Skeletal muscle satellite cell (primary cell): ENCODE data around the gene SLC17A5.
A peak's percentile ranks its signal among the peaks of the same experiment; 100 is the strongest.

Experiments
- H3K27me3 ChIP-seq: 2 replicates; pipeline ENCODE4 v1.7.0; 2013; ENCODE audit warnings: low read length; ENCODE audit not compliant: control insufficient read depth, insufficient read depth
- H3K36me3 ChIP-seq: 2 replicates; pipeline ENCODE4 v1.7.0; 2013; ENCODE audit warnings: mild to moderate bottlenecking, control low read depth, low read length; ENCODE audit not compliant: insufficient read depth
- H3K4me1 ChIP-seq: 2 replicates; pipeline ENCODE4 v1.7.0; 2013; ENCODE audit warnings: low read length; ENCODE audit not compliant: control insufficient read depth, insufficient read depth
- H3K4me2 ChIP-seq: 2 replicates; pipeline ENCODE4 v1.7.0; 2013; ENCODE audit warnings: mild to moderate bottlenecking, low read length
- H3K4me3 ChIP-seq: 2 replicates; pipeline ENCODE4 v1.7.0; 2013; ENCODE audit warnings: low read length
- H3K9ac ChIP-seq: 2 replicates; pipeline ENCODE4 v1.7.0; 2013; ENCODE audit warnings: mild to moderate bottlenecking, low read depth, low read length, moderate library complexity
- H3K9me3 ChIP-seq: replicated peaks from 2 replicates; pipeline ENCODE4 v1.7.0; 2013; ENCODE audit warnings: mild to moderate bottlenecking, control low read depth, low read length

The SLC17A5 gene

GRCh38 chr6:73610444-73611275 is 43.1 kb downstream of the SLC17A5 start:
- H3K9ac ChIP-seq, result no peak overlapping the region
- no peaks in the 10 kb centered on the region for H3K4me1 ChIP-seq
- H3K27me3 ChIP-seq, result no peaks in the 10 kb centered on the region
- no peaks in the 10 kb centered on the region for H3K9me3 ChIP-seq
- no peak overlapping the region for H3K4me2 ChIP-seq
- H3K4me3 ChIP-seq, result no peak overlapping the region
- H3K36me3 ChIP-seq, result peaks cover 36% of the 10 kb centered on the region

- Histone ChIP-seq H3K4me1 (no peaks in the 10 kb centered on the region), H3K27me3 (no peaks in the 10 kb centered on the region), H3K9ac (no peak overlapping the region)
These were observed 45.0 kb downstream of the SLC17A5 start for GRCh38 chr6:73608761-73609160.

GRCh38 chr6:73606428-73606827 is 47.4 kb downstream of the SLC17A5 start:
- H3K36me3 ChIP-seq, result peaks cover 27% of the 10 kb centered on the region
- H3K27me3 ChIP-seq, result no peaks in the 10 kb centered on the region
- no peaks in the 10 kb centered on the region for H3K4me1 ChIP-seq
- H3K4me3 ChIP-seq, result no peak overlapping the region
- H3K9ac ChIP-seq, result no peak overlapping the region
- no peak overlapping the region for H3K4me2 ChIP-seq
- H3K9me3 ChIP-seq, result no peaks in the 10 kb centered on the region

More at GRCh38 chr6:73608761-73609160, 45.0 kb downstream of the SLC17A5 start:
- no peaks in the 10 kb centered on the region for H3K9me3 ChIP-seq
- H3K36me3 ChIP-seq, result peaks cover 29% of the 10 kb centered on the region
- H3K4me2 ChIP-seq, result no peak overlapping the region
- H3K4me3 ChIP-seq, result no peak overlapping the region

GRCh38 chr6:73604461-73604860 is 49.3 kb downstream of the SLC17A5 start:
- H3K9me3 ChIP-seq, result no peaks in the 10 kb centered on the region
- H3K9ac ChIP-seq, result no peak overlapping the region
- H3K36me3 ChIP-seq, result peaks cover 24% of the 10 kb centered on the region
- no peak overlapping the region for H3K4me3 ChIP-seq
- no peaks in the 10 kb centered on the region for H3K4me1 ChIP-seq
- H3K4me2 ChIP-seq, result no peak overlapping the region
- no peaks in the 10 kb centered on the region for H3K27me3 ChIP-seq

GRCh38 chr6:73604020-73604419 is 49.8 kb downstream of the SLC17A5 start:
- H3K4me3 ChIP-seq, result no peak overlapping the region

GRCh38 chr6:73586416-73586974 is 67.3 kb downstream of the SLC17A5 start:
- Histone ChIP-seq H3K4me2 (peak overlapping the region; percentile 83), H3K4me3 (peak overlapping the region; percentile 58), H3K36me3 (no peaks in the 10 kb centered on the region), H3K9ac (peak overlapping the region; percentile 85), H3K27me3 (no peaks in the 10 kb centered on the region), H3K4me1 (peaks cover 22% of the 10 kb centered on the region), H3K9me3 (no peaks in the 10 kb centered on the region)

More at GRCh38 chr6:73604020-73604419, 49.8 kb downstream of the SLC17A5 start:
- Histone ChIP-seq H3K27me3 (no peaks in the 10 kb centered on the region), H3K4me1 (no peaks in the 10 kb centered on the region), H3K9ac (no peak overlapping the region), H3K4me2 (no peak overlapping the region), H3K36me3 (peaks cover 19% of the 10 kb centered on the region), H3K9me3 (no peaks in the 10 kb centered on the region)

GRCh38 chr6:73585566-73586415 is 68.0 kb downstream of the SLC17A5 start:
- Histone ChIP-seq H3K4me2 (peak overlapping the region; percentile 83), H3K36me3 (no peaks in the 10 kb centered on the region), H3K9me3 (no peaks in the 10 kb centered on the region), H3K9ac (peak overlapping the region; percentile 85), H3K4me3 (peak overlapping the region; percentile 58), H3K27me3 (no peaks in the 10 kb centered on the region), H3K4me1 (peaks cover 27% of the 10 kb centered on the region)

GRCh38 chr6:73581293-73581692 is 72.5 kb downstream of the SLC17A5 start:
- H3K4me3 ChIP-seq, result peak overlapping the region; percentile 47
- no peaks in the 10 kb centered on the region for H3K36me3 ChIP-seq
- peaks cover 40% of the 10 kb centered on the region for H3K4me1 ChIP-seq
- peak overlapping the region; percentile 79 for H3K4me2 ChIP-seq
- H3K9me3 ChIP-seq, result no peaks in the 10 kb centered on the region
- H3K27me3 ChIP-seq, result no peaks in the 10 kb centered on the region
- peak overlapping the region; percentile 81 for H3K9ac ChIP-seq

GRCh38 chr6:73580247-73581149 is 73.3 kb downstream of the SLC17A5 start:
- peak overlapping the region; percentile 79 for H3K4me2 ChIP-seq
- H3K27me3 ChIP-seq, result no peaks in the 10 kb centered on the region
- peak overlapping the region; percentile 47 for H3K4me3 ChIP-seq
- H3K36me3 ChIP-seq, result no peaks in the 10 kb centered on the region
- peaks cover 33% of the 10 kb centered on the region for H3K4me1 ChIP-seq
- no peaks in the 10 kb centered on the region for H3K9me3 ChIP-seq
- H3K9ac ChIP-seq, result peak overlapping the region; percentile 88

- H3K27me3 ChIP-seq, result no peaks in the 10 kb centered on the region
- H3K4me1 ChIP-seq, result peaks cover 26% of the 10 kb centered on the region
- peak overlapping the region; percentile 88 for H3K9ac ChIP-seq
- H3K4me3 ChIP-seq, result peak overlapping the region; percentile 45
- H3K4me2 ChIP-seq, result peak overlapping the region; percentile 74
- H3K36me3 ChIP-seq, result no peaks in the 10 kb centered on the region
- H3K9me3 ChIP-seq, result no peaks in the 10 kb centered on the region
These were observed 73.9 kb downstream of the SLC17A5 start for GRCh38 chr6:73579851-73580246.
